Skeletal muscle tissue (tissue), 4 donors: ENCODE measurements around the gene MINDY4. TPM values are rescaled to one million over a fixed set of nuclear protein-coding genes. Genes with fewer than 3 reads are reported as not detected.

ENCODE experiments used
- H3K27ac ChIP-seq: one replicate; pipeline ENCODE4 v1.7.0; 2013; ENCODE audit warnings: mild to moderate bottlenecking, low read depth, low read length, inconsistent platforms
- H3K27me3 ChIP-seq, 3 donors: one replicate each; pipeline ENCODE4 v1.7.0; 2013; ENCODE audit warnings: low read length in 3 of 3; ENCODE audit not compliant: control insufficient read depth in 3 of 3, insufficient read depth in 3 of 3
- H3K36me3 ChIP-seq, 3 donors: one replicate each; pipeline ENCODE4 v1.7.0; 2013; ENCODE audit warnings: low read length in 3 of 3; ENCODE audit not compliant: control insufficient read depth in 3 of 3, insufficient read depth in 3 of 3
- H3K4me1 ChIP-seq, 3 donors: one replicate each; pipeline ENCODE4 v1.7.0; 2013; ENCODE audit warnings: low read length in 3 of 3, mild to moderate bottlenecking in 3 of 3; ENCODE audit not compliant: control insufficient read depth in 3 of 3, insufficient read depth in 3 of 3
- H3K4me3 ChIP-seq, 3 donors: one replicate each; pipeline ENCODE4 v1.7.0; 2013; ENCODE audit warnings: low read length in 3 of 3
- H3K9ac ChIP-seq, 3 donors: one replicate each; pipeline ENCODE4 v1.7.0; 2013; ENCODE audit warnings: low read length in 3 of 3, mild to moderate bottlenecking in 3 of 3, moderate library complexity in 2 of 3, low read depth in 1 of 3
- H3K9me3 ChIP-seq, 3 donors: one replicate each; pipeline ENCODE4 v1.7.0; 2013; ENCODE audit warnings: low read length in 3 of 3; ENCODE audit not compliant: control insufficient read depth in 3 of 3
- total RNA-seq: library from RNA; depleted of rRNA; stranded (reverse); fragments of >200 nt; gene quantifications from one replicate; pipeline ENCODE4 v1.2.3, GENCODE V29; 2014
- donor health status: Osteomylitis.

The MINDY4 gene
- total RNA-seq, 1 donor from 2014 or later = 7.8 TPM

- H3K27me3 ChIP-seq = no peaks in the 10 kb centered on the region
- H3K4me3 ChIP-seq = no peak overlapping the region
- H3K36me3 ChIP-seq = no peaks in the 10 kb centered on the region
- peaks cover 56 to 58% (median 57%) of the 10 kb centered on the region in 3 donors for H3K4me1 ChIP-seq
- no peaks in the 10 kb centered on the region for H3K9me3 ChIP-seq
- H3K27ac ChIP-seq = peak overlapping the region; percentile 59
- peak overlapping the region in 1 of 3 donors; percentile 25 for H3K9ac ChIP-seq
These were observed 136.5 kb downstream of the MINDY4 start for GRCh38 chr7:30907527-30908267.

- H3K9ac ChIP-seq = no peak overlapping the region
- H3K36me3 ChIP-seq = no peaks in the 10 kb centered on the region
- peaks cover 61 to 67% (median 63%) of the 10 kb centered on the region in 3 donors for H3K4me1 ChIP-seq
- H3K27ac ChIP-seq = no peak overlapping the region
- no peak overlapping the region for H3K4me3 ChIP-seq
- no peaks in the 10 kb centered on the region for H3K9me3 ChIP-seq
- no peaks in the 10 kb centered on the region for H3K27me3 ChIP-seq
These were observed 137.5 kb downstream of the MINDY4 start for GRCh38 chr7:30908681-30909080.

GRCh38 chr7:30909431-30909830, 138.2 kb downstream of the MINDY4 start:
- Histone ChIP-seq H3K27ac (no peak overlapping the region), H3K4me1 (peaks cover 64 to 66% (median 65%) of the 10 kb centered on the region in 3 donors), H3K9ac (no peak overlapping the region), H3K27me3 (no peaks in the 10 kb centered on the region), H3K36me3 (no peaks in the 10 kb centered on the region), H3K4me3 (no peak overlapping the region), H3K9me3 (no peaks in the 10 kb centered on the region)

- Histone ChIP-seq H3K9ac (peak overlapping the region in 1 of 3 donors; percentile 25), H3K27me3 (no peaks in the 10 kb centered on the region), H3K36me3 (no peaks in the 10 kb centered on the region), H3K27ac (peak overlapping the region; percentile 25), H3K4me3 (peak overlapping the region in 1 of 3 donors; percentile 6), H3K9me3 (no peaks in the 10 kb centered on the region), H3K4me1 (peaks cover 62 to 66% (median 64%) of the 10 kb centered on the region in 3 donors)
These were observed 139.3 kb downstream of the MINDY4 start for GRCh38 chr7:30910411-30911073.

- Histone ChIP-seq H3K9ac (no peak overlapping the region), H3K27me3 (no peaks in the 10 kb centered on the region), H3K36me3 (no peaks in the 10 kb centered on the region), H3K9me3 (no peaks in the 10 kb centered on the region), H3K4me3 (peak overlapping the region in 1 of 3 donors; percentile 6), H3K27ac (peak overlapping the region; percentile 25), H3K4me1 (peaks cover 56 to 60% (median 59%) of the 10 kb centered on the region in 3 donors)
These were observed 139.9 kb downstream of the MINDY4 start for GRCh38 chr7:30911133-30911532.

- H3K4me1 ChIP-seq = peaks cover 55 to 56% (median 56%) of the 10 kb centered on the region in 3 donors
- peak within 1 kb of the TSS; percentile 51 for H3K27ac ChIP-seq
- peak within 1 kb of the TSS; percentile 64 to 76 (median 71) for H3K9ac ChIP-seq
- H3K27me3 ChIP-seq = no peaks in the 10 kb centered on the region
- no peaks in the 10 kb centered on the region for H3K9me3 ChIP-seq
- no peaks in the 10 kb centered on the region for H3K36me3 ChIP-seq
- H3K4me3 ChIP-seq = peak within 1 kb of the TSS; percentile 62 to 72 (median 72)
These were observed 140.3 kb downstream of the MINDY4 start, which contains the start of gene AQP1 for GRCh38 chr7:30911561-30911969. TSS of gene AQP1 (plus strand) at chr7:30911853. CDS start at chr7:30911910, 57 bp downstream.

- Histone ChIP-seq H3K36me3 (no peaks in the 10 kb centered on the region), H3K4me3 (peak overlapping the region; percentile 62 to 72 (median 72)), H3K4me1 (peaks cover 50% of the 10 kb centered on the region in 3 donors), H3K9me3 (no peaks in the 10 kb centered on the region), H3K27me3 (no peaks in the 10 kb centered on the region), H3K27ac (peak overlapping the region; percentile 51), H3K9ac (peak overlapping the region; percentile 64 to 76 (median 71))
These were observed 141.0 kb downstream of the MINDY4 start for GRCh38 chr7:30912021-30912730.

GRCh38 chr7:30912731-30912985, 141.4 kb downstream of the MINDY4 start:
- Histone ChIP-seq H3K9me3 (no peaks in the 10 kb centered on the region), H3K27me3 (no peaks in the 10 kb centered on the region), H3K27ac (peak overlapping the region; percentile 51), H3K36me3 (no peaks in the 10 kb centered on the region), H3K9ac (peak overlapping the region; percentile 64 to 76 (median 71)), H3K4me1 (peaks cover 45 to 47% (median 45%) of the 10 kb centered on the region in 3 donors), H3K4me3 (peak overlapping the region; percentile 62 to 72 (median 72))

- Histone ChIP-seq H3K27me3 (no peaks in the 10 kb centered on the region), H3K27ac (peak overlapping the region; percentile 51), H3K9ac (peak overlapping the region; percentile 64 to 76 (median 71)), H3K9me3 (no peaks in the 10 kb centered on the region), H3K4me1 (peaks cover 43 to 44% (median 43%) of the 10 kb centered on the region in 3 donors), H3K4me3 (peak overlapping the region; percentile 62 to 72 (median 72)), H3K36me3 (no peaks in the 10 kb centered on the region)
These were observed 142.0 kb downstream of the MINDY4 start for GRCh38 chr7:30912986-30913811.
